GM19240 (cell line): Measurements from ENCODE around the gene TMEM132D.
"Not testable (repeated sequence)": the region's sequence is repeated elsewhere in the genome, so short reads cannot be mapped to it uniquely, and the experiment has no call there.

ENCODE experiments used
- DNase-seq: peaks from one replicate; pipeline ENCODE4 v3.0.0; 2011; ENCODE audit warnings: low spot score; ENCODE audit not compliant: insufficient read length

TMEM132D gene

GRCh38 chr12:129903956-129904829 is at the start of gene TMEM132D:
Gene TMEM132D (minus strand): TSS chr12:129904025.
- DNase-seq = no peak

DNA sequence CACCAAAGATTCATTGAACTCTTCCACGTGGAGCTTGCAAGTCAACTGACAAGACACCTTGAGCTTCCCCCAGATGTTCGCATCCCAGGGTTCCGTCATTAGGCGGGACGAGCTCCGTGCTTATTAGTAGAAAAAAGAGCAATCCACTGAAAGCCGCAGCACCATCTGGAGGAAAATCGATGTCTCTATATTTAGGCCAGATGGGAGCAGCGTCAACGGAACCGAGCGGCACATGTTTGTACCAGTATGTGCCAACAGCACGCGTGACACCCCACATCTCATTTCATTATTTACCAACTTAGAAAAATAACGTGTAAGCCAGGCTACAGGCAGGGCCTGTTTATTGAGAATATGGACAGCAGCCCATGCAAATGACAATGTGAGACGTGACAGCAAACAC is 45.8 kb upstream of the TMEM132D start:
- DNase-seq = no peak

DNA sequence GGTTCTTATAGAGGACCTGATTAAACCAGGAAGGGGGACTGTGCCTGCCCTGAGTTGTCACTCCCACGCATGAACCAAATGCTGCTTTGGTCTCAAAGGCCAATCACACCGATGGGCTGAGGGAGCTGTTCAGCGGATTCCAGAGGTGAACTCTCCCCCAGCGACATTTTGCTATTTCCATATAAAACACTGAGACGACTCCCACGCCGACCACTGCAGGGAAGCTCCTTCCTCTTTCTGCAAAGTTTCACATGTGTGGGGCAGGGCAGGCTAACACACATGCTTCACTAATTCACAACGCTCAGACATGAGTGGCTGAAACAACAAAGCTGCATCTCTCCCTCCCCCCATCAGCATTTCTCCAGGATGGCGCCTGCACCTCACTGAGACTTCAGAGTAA is 37.8 kb upstream of the TMEM132D start:
- DNase-seq = no peak

GRCh38 chr12:129938089-129938488 is 34.3 kb upstream of the TMEM132D start:
- no peak for DNase-seq

DNA sequence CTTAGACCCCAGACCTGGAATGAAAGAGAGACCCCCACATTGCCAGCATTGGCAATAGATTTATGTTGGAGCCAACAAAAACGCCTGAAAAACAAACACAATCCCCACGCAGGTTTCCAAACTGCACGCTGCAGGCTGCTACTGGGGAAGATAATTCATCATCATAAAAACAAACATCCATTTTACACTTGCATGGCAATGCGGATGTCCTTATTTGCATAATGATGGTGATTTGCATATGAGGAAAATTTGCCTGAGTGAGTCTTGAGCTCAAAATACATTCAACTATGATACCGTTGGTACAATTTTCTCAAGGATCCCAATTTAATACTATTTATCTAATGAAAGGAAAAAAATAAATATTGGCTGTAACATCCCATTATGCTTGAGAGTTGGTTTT is 33.6 kb upstream of the TMEM132D start:
- no peak for DNase-seq

GRCh38 chr12:129928643-129929042 is 24.8 kb upstream of the TMEM132D start:
- no peak for DNase-seq

DNA sequence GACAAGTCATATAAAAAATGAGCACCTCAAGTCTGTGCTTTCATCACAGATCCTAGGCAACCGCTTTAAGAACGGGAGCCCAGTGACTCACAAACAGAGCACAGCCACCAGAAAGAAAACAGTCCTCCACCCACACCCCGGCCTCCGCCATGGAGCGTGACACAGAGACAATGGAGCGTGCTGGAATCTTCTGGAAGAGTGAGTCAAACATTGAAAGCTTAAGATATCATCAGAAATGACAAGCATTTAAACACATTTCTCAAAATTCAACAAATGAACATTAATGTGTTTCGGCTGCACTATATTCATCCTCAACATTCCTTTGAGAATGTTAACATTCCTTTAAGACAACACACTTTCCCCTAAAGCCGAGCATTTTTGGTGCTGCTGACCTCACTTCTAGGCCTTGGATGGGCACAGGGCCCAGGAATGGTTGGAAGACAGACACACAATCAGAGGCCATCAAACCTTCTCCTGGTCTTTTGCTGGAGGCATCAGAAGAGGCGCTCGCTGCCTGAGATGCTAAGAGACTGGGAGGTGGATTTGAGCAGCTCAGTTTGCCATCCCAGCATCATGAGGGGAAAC is 23.6 kb upstream of the TMEM132D start:
- DNase-seq = no peak

GRCh38 chr12:129911428-129912049 is 7.7 kb upstream of the TMEM132D start:
- DNase-seq = peak; percentile 49

GRCh38 chr12:129909051-129910020 is 5.5 kb upstream of the TMEM132D start:
- DNase-seq = no peak

GRCh38 chr12:129903092-129903945 is 506 bp downstream of the TMEM132D start:
- DNase-seq = no peak

DNA sequence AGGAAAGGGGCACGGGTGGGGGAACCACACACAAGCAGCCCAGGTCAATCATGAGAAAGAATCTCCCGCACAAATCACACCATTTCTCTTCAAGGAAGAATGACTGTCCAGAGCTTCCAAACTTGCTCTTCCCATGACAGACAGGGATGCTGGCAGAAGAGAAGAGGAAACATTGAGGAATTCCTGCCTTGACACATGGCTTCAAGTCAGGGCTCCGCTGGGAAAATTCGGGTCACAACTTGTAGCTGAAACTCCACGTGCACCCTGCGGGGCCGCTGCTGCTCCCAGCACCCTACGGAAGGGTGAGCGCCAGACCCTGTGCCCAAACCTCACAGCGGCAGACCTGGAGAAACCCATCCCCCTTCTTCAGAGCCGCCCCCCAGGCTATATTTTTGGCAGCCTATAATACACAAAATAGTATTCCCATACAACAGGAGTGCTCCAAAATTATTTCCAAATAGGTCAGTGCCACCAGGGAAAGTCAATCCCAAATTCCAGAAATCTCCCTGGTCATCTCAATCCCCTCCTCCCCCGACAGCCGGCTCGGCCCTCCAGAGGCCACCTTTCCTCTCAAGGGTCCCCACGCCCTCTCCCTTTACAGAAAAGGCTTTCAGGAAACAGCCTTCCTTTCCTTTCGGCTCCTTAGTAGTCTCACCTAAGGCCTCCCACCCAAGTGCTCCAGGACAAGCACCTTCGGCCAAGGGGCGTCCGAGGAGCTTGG is 1.3 kb downstream of the TMEM132D start:
- DNase-seq = no peak

- no peak for DNase-seq
These were observed 2.6 kb downstream of the TMEM132D start for GRCh38 chr12:129901254-129901653.

GRCh38 chr12:129900306-129900705 is 3.5 kb downstream of the TMEM132D start:
- no peak for DNase-seq

DNA sequence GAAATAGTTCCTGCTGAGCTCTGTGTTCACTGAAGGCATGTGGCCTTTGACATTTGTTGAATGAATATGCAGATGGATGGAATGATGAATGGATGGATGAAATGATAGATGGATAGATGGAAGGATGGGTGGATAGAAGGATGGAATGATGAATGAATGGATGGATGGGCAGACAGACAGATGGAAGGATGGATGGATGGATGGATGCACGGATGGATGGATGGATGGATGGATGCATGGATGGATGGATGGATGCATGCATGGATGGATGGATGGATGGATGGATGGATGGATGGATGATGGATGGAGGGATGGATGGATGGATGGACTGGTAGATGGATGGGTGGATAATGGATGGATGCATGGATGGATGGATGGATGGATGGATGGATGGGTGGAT is 4.8 kb downstream of the TMEM132D start:
- not testable (repeated sequence) for DNase-seq

DNA sequence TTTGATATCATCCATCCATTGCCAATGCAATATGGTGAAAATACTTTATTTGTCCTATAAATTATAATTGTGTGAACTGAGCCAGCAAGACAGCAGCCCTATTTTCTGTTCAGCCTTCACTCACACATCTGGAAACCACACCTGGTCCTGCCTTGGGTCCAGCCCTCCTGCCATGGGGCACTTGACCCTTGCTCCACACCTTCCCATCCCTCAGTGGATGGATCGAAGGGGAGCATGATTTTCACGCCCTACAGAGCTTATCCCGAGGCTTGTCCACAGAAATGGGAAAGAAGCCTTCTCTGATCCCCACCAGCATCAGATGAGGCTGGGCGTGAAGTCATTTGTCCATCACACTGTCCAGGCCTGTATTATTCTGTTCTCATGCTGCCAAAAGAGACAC is 10.1 kb downstream of the TMEM132D start:
- no peak for DNase-seq

GRCh38 chr12:129887101-129887500 is 16.7 kb downstream of the TMEM132D start:
- no peak for DNase-seq

DNA sequence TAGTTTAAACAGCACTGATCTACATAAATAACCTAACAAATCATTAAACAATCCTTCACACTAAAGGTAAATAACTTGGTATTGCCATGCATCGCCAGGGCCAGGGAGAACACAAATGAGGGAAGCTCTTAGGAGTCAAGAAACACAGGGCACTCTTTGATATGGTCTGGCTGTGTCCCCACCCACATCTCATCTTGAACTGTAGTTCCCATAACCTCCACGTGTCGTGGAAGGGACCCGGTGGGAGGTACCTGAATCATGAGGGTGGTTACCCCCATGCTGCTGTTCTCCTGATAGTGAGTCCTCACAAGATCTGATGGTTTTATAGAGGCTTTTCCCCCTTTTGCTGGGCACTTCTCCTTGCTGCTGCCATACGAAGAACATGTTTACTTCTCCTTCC is 17.3 kb downstream of the TMEM132D start:
- DNase-seq = no peak

DNA sequence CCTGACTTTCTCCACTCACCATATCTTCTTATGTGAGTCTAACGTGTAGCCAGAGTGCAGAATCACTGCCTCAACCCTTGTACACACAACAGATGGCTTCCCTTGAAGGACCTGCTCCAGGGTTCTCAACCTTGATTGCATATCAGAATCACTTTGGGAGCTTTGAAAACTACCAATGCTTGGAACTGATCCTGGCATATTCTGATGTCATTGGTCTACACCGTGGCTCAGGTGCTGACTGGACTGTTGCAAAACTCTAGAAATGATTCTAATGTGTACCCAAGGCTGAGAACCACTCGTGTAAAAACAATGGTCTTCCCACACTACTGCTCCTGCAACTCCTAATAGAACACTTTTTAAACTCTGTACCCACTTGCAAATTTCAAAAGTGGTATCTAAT is 18.5 kb downstream of the TMEM132D start:
- no peak for DNase-seq

GRCh38 chr12:129877411-129877810 is 26.4 kb downstream of the TMEM132D start:
- DNase-seq = no peak

DNA sequence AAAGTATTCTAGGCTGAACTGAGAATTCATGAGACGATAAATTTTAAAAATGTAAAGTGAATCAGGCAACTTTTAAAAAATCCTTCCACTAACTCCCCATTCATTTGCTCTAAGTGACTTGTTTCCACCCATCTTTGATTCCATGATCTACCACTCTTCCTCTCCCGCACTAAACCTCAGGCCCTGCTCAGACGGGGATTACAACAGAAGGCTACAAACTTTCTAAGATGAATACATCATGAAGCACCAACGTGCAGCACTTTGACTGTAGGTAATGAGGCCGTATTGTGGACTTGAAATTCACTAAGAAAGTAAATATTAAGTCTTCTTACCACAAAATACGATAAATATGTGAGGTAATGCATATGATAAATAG is 30.0 kb downstream of the TMEM132D start:
- no peak for DNase-seq
